H54 (cell line): ENCODE data around the gene SPATC1L.

Experiments
- DNase-seq: peaks from one replicate; pipeline ENCODE4 v3.0.0; 2011; ENCODE audit warnings: low spot score, mixed read lengths; ENCODE audit not compliant: insufficient read length
- FAIRE-seq: peaks from 3 replicates; lab custom pipeline; 2011; peaks lifted over from hg19 to GRCh38; lab: Jason Lieb, UNC
- POLR2A ChIP-seq: IDR thresholded peaks from 2 replicates; pipeline ENCODE4 v1.6.1; 2011; ENCODE audit warnings: low read depth, mild to moderate bottlenecking, low read length

Gene SPATC1L

GRCh38 chr21:46220275-46220810 is 36.1 kb upstream of the SPATC1L start:
- DNase-seq (no peak), FAIRE-seq (no peak)
- no peak for TF ChIP-seq POLR2A

GRCh38 chr21:46219591-46220239 is 35.5 kb upstream of the SPATC1L start:
- no peak for TF ChIP-seq POLR2A
- FAIRE-seq, result no peak
- no peak for DNase-seq

GRCh38 chr21:46218906-46219590 is 34.8 kb upstream of the SPATC1L start:
- FAIRE-seq, result no peak
- TF ChIP-seq POLR2A, result no peak

GRCh38 chr21:46217511-46218196 is 33.4 kb upstream of the SPATC1L start:
- DNase-seq, result no peak
- no peak for FAIRE-seq
- TF ChIP-seq POLR2A, result no peak

More at GRCh38 chr21:46218906-46219590, 34.8 kb upstream of the SPATC1L start:
- no peak for DNase-seq

GRCh38 chr21:46216132-46216747 is 32.0 kb upstream of the SPATC1L start:
- DNase-seq (no peak), FAIRE-seq (no peak)
- no peak for TF ChIP-seq POLR2A

- DNase-seq (no peak), FAIRE-seq (no peak)
- no peak for TF ChIP-seq POLR2A
Measured at GRCh38 chr21:46215436-46216131, 31.3 kb upstream of the SPATC1L start.

- no peak for TF ChIP-seq POLR2A
Measured at GRCh38 chr21:46214478-46215340, 30.4 kb upstream of the SPATC1L start.

GRCh38 chr21:46213620-46214286 is 29.5 kb upstream of the SPATC1L start:
- FAIRE-seq, result no peak

More at GRCh38 chr21:46214478-46215340, 30.4 kb upstream of the SPATC1L start:
- no peak for DNase-seq
- FAIRE-seq, result no peak

GRCh38 chr21:46212721-46213484 is 28.6 kb upstream of the SPATC1L start:
- TF ChIP-seq POLR2A, result no peak
- FAIRE-seq, result no peak
- DNase-seq, result no peak

More at GRCh38 chr21:46213620-46214286, 29.5 kb upstream of the SPATC1L start:
- no peak for TF ChIP-seq POLR2A
- no peak for DNase-seq

GRCh38 chr21:46211786-46212720 is 27.8 kb upstream of the SPATC1L start:
- no peak for TF ChIP-seq POLR2A
- FAIRE-seq (no peak), DNase-seq (no peak)

GRCh38 chr21:46211376-46211775 is 27.1 kb upstream of the SPATC1L start:
- DNase-seq (no peak), FAIRE-seq (no peak)
- TF ChIP-seq POLR2A, result no peak
